ENCODE results near the gene SERPINI1. TPM values are rescaled to one million over a fixed set of nuclear protein-coding genes. Genes with fewer than 3 reads are reported as not detected.

SERPINI1 gene
- total RNA-seq: 123 TPM

DNA sequence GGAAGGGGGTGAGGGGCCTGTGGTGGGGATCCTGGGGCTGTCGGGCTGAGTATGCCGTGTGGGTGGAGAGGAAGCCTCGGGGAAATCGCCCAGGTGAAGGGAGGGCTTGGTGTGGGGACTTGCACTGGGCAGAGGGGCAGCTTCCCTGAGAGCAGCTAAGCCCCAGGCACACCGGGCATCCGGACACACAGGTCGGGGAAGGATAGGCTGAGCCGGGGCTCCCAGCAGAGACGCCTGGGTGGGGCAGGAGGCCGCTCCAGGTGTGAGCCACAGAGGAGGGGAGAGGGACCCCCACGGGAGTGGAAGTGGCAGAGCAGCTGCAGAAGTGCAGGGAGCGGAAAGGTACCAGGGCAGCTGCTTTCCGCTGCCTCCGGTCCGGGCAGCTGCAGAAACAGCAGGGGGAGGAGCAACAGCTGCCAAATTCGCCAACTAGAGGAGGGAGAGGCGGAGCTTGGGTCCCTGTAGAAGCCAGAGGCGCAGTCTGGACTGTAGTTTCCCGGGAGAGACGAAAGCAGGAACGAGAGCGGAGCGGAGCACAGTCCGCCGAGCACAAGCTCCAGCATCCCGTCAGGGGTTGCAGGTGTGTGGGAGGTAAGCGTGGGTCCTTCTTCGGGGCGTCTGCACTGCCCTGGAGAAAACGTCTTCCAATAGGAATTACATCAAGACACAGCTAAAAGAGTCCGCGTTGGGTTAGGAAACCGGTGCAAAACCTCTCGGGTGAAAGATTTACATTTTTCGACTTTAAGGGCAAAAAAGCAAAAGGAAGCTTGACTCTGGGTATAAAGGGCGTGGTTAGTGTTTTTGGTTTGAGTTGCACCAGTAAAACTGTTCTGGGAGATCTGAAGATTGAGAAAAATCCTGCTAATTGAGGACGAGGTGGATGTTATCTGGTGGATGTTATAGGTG lies at the start of gene SERPINI1:
Gene SERPINI1, plus strand, starts transcription at position 489 of the 906 bp plus-strand sequence. CDS start 53,408 bp downstream, outside the sequence.
- peak; percentile 91 for DNase-seq

- DNase-seq: no peak
These were observed 44.2 kb upstream of the SERPINI1 start for GRCh38 chr3:167691366-167691765.

GRCh38 chr3:167694121-167694520 lies 41.4 kb upstream of the SERPINI1 start:
- DNase-seq: no peak

- DNase-seq: no peak
These were observed 35.5 kb upstream of the SERPINI1 start for GRCh38 chr3:167700046-167700445.

- no peak for DNase-seq
These were observed 34.6 kb upstream of the SERPINI1 start for GRCh38 chr3:167700926-167701325.

DNA sequence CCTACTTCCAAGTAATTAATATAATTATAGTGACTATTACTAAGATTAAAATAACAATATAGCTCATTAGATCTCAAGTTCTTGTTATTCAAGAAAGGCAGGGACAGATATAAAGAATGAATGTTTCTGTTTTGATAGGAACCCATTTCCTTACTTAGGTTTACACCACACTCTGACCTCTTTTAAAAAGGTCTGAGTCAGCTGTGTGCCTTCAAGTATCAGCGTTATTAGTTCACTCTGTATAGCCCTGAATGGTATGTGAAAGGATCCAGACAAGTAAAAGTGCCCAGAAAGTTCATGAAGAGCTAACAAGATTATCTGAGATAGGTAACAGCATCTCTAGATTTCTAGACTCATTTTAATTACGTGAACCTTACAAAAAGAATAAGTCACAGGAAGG lies 29.7 kb upstream of the SERPINI1 start:
- no peak for DNase-seq

GRCh38 chr3:167709690-167710089 lies 25.8 kb upstream of the SERPINI1 start:
- no peak for DNase-seq

DNA sequence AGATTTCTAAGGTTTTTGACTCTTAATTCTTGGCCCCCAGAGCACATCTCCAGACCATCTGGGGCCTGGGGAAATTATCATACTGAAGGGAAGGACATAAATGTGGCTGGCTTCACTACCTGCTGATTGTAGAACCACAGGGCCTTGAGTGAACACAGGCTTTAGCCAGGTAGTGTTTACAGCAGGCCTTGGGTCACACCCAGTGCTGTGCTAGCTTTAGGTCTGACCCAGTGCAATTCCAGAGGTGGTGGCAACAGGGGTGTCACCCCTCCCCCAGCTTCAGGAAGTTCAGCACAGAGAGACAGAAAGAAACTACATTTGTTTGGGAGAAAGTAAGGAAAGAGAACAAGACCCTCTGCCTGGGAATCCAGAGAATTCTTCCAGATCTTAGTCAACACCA lies 25.0 kb upstream of the SERPINI1 start:
- DNase-seq: no peak

- DNase-seq: no peak
These were observed 24.1 kb upstream of the SERPINI1 start for GRCh38 chr3:167711439-167711838.

- DNase-seq: no peak
These were observed 23.1 kb upstream of the SERPINI1 start for GRCh38 chr3:167712445-167712844.

- no peak for DNase-seq
These were observed 20.6 kb upstream of the SERPINI1 start for GRCh38 chr3:167714871-167715270.

GRCh38 chr3:167716920-167717319 lies 18.6 kb upstream of the SERPINI1 start:
- no peak for DNase-seq

- DNase-seq: no peak
These were observed 16.9 kb upstream of the SERPINI1 start for GRCh38 chr3:167718582-167718981.

DNA sequence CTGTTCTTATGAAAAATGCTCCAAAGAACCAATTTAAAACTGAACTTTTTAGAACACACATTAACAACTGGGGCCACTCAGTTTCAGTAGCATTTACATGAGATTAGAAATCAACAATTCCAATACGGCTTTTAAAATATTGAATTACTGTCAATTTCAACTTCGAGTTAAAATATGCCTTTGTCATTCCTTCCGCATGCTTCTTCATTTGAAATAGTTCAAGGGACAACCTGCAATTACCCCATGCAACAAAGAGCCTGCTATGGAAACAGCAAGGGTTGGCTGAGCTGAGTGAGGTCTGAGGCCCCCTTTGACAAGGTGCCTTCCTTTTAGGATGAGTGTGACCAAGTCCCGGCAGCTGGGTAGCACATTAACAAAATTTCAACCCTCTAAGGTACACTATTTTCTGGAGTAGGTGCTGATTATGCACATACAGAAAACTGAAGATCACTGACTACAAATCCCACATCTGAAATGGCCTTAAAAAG lies 12.5 kb upstream of the SERPINI1 start:
- DNase-seq: no peak

GRCh38 chr3:167723872-167724271 lies 11.6 kb upstream of the SERPINI1 start:
- no peak for DNase-seq

DNA sequence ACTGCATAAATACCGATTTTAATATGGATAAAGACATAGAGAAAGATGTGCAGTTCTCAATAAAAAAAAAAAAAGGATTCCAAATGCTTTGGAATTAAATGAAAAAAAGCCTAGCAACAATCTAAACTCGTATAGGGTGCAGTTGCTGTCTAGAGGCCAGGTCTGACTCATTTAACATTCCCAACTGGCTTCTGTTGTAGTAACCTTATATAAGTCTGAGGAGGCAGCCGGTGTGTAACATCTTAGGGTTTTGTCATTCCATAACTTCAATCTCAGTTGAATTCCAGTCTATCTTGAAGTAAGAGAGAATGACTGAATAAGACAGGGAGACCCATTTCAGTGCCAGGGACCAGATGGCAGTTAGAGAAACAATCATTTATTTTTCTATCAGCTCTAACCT lies 7.3 kb upstream of the SERPINI1 start:
- DNase-seq: no peak

DNA sequence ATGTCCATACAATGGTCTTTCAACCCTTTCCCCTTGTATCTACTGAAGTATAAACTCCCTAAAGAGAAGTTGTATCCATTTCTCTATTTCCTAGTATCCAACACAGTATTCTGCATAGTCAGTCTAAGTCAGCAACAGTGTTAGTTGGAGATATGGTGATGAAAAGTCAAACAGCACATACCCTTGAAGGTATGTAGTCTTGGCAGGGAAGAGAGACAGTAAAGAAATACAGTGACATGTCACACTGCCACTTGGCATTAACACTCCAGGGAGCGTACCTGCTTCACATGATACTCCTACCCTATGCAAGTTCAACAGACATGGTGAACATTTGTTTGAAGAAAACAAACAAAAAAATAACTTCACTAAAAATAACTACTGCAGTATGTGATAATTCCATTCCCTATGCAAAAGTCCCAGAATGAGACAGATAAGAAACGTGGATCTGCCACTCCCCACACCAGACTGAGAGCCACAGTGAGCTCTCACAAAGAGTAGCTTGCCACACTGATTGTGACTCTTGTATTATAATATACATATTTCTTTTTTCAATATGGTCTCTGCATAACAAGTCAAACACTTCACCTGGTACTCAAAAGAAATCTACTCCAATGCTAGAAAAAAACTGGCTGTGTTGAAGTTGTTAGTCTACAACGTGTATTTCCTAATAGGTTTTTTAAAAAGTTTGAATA lies 6.7 kb upstream of the SERPINI1 start:
- DNase-seq: no peak

DNA sequence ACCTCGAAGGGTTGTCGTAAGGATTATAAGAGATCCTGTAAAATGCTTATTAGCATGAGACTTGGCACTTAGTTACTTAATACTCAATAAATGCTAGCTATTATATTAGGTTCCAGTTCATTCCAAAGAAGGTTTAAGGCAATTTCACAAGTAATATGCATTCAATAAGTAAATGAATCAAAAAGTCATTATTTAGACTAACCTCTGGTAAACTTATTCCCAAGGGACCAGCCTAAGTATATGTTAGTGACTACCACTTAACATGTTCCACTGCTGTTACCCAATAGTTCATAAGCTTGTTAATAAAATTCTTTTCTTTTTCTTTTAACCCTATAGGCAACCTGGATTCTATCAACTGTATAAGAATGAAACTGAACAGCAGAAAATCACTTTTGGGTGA lies 5.9 kb upstream of the SERPINI1 start:
- DNase-seq: no peak

GRCh38 chr3:167731393-167731792 lies 4.1 kb upstream of the SERPINI1 start:
- DNase-seq: no peak

- no peak for DNase-seq
These were observed 3.0 kb upstream of the SERPINI1 start for GRCh38 chr3:167732313-167733065.

GRCh38 chr3:167733961-167734497 lies 1.5 kb upstream of the SERPINI1 start:
- no peak for DNase-seq

DNA sequence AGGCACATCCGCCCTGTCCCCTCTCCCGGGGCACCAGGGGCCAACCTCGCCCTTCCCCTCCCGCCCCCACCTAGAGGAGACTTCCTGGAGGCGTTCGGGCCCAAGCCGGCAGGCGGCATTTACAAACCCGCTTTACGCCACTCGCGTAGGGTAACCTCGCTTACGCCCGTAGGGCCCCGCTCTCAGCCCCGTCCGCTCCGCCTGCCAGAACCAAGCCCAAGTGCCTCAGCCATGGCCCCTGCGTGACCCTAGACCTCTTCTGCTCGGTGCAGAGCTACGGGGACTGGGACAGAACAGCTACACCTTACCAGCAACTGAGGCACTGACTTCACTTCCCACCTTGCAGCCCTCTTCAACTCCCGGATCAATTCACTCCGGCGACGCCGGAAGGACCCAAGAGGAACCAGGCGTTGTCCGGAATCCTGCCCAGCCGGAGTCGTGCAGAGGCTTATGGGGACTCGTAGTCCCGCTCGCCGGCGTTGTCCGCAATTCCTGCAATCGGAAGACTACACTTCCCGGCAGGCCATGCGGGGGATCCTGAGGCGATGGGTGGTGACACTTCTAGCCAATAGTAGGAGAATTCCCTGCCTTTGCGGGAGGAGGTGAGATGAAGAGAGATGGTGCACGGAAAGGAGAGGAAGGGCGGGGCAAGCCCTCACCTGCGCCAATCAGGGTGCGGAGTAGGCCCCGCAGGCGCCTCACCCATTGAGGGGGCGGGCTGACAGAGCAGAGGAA lies 856 bp upstream of the SERPINI1 start, which contains the start of gene PDCD10:
Gene PDCD10, minus strand, starts transcription at position 395 of the 735 bp plus-strand sequence. CDS start 14,735 bp downstream, outside the sequence.
- peak; percentile 99 for DNase-seq
